ENCODE results near the gene P2RX3. TPM values are rescaled to one million over a fixed set of nuclear protein-coding genes. Genes with fewer than 3 reads are reported as not detected.
"Not testable (repeated sequence)": the region's sequence is repeated elsewhere in the genome, so short reads cannot be mapped to it uniquely, and the experiment has no call there.

The P2RX3 gene
- total RNA-seq, 3 donors from 2014 or later = not detected

- ATAC-seq (peak; percentile 68), DNase-seq (no peak)
- Histone ChIP-seq H3K4me3 (no peak overlapping the region), H3K9me3 (no peaks in the 10 kb centered on the region), H3K36me3 (ENCODE audit: low read depth) (no peaks in the 10 kb centered on the region), H3K4me1 (ENCODE audit: low read depth) (no peaks in the 10 kb centered on the region)
- TF ChIP-seq CTCF (IDR thresholded peaks at IDR 0.05) = no peak
- intact Hi-C loops (cut with DNase I, micrococcal nuclease) = no loop called here
Measured at GRCh38 chr11:57399972-57400578, 61.9 kb downstream of the P2RX3 start.

GRCh38 chr11:57402188-57403002, 64.2 kb downstream of the P2RX3 start:
- H3K4me1 ChIP-seq (ENCODE audit: low read depth) = no peaks in the 10 kb centered on the region
- H3K9me3 ChIP-seq = no peaks in the 10 kb centered on the region
- intact Hi-C loops (cut with DNase I, micrococcal nuclease) = no loop called here
- no peak overlapping the region for H3K4me3 ChIP-seq
- no peaks in the 10 kb centered on the region for H3K36me3 ChIP-seq (ENCODE audit: low read depth)
- DNase-seq (no peak), ATAC-seq (no peak)
- no peak for TF ChIP-seq CTCF (IDR thresholded peaks at IDR 0.05)

GRCh38 chr11:57403003-57403801, 65.0 kb downstream of the P2RX3 start:
- ATAC-seq; DNase-seq; H3K4me1 ChIP-seq (ENCODE audit: low read depth); H3K9me3 ChIP-seq; H3K4me3 ChIP-seq; H3K36me3 ChIP-seq (ENCODE audit: low read depth); intact Hi-C loops (cut with DNase I, micrococcal nuclease): not testable (repeated sequence)

GRCh38 chr11:57403802-57404147, 65.6 kb downstream of the P2RX3 start:
- DNase-seq (no peak), ATAC-seq (no peak)
- Histone ChIP-seq H3K4me1 (ENCODE audit: low read depth) (no peaks in the 10 kb centered on the region), H3K4me3 (no peak overlapping the region), H3K36me3 (ENCODE audit: low read depth) (no peaks in the 10 kb centered on the region), H3K9me3 (no peaks in the 10 kb centered on the region)
- intact Hi-C loops (cut with DNase I, micrococcal nuclease) = no loop called here
- TF ChIP-seq CTCF (IDR thresholded peaks at IDR 0.05) = no peak

- intact Hi-C loops (cut with DNase I, micrococcal nuclease) = no loop called here
- DNase-seq (no peak), ATAC-seq (no peak)
- no peak for TF ChIP-seq CTCF (IDR thresholded peaks at IDR 0.05)
- Histone ChIP-seq H3K4me3 (no peak overlapping the region), H3K36me3 (ENCODE audit: low read depth) (no peaks in the 10 kb centered on the region), H3K4me1 (ENCODE audit: low read depth) (no peaks in the 10 kb centered on the region), H3K9me3 (no peaks in the 10 kb centered on the region)
Measured at GRCh38 chr11:57405271-57405860, 67.2 kb downstream of the P2RX3 start.
